DND-41 (cell line): ENCODE results near the gene MAGEA11.

Experiments
- ATAC-seq: fragments of 200-7000 bp; cut with Tn5 transposase; 3 replicates; pipeline ENCODE4 v1.9.1; 2021; ENCODE audit warnings: low read depth; ENCODE audit not compliant: insufficient read depth
- DNase-seq: peaks from one replicate; pipeline ENCODE4 v3.0.0-alpha.2; 2020
- H2AFZ ChIP-seq: 2 replicates; pipeline ENCODE4 v1.6.0; 2012; ENCODE audit warnings: low read depth, low read length
- H3K27ac ChIP-seq: 2 replicates; pipeline ENCODE4 v1.5.1; 2012; ENCODE audit warnings: low read length, inconsistent platforms
- H3K27me3 ChIP-seq: fragments of 200-600 bp; sonication (generic); 2 replicates; pipeline ENCODE4 v1.6.0; 2012; ENCODE audit warnings: low read length, mild to moderate bottlenecking, inconsistent platforms; ENCODE audit not compliant: insufficient read depth, poor library complexity
- H3K36me3 ChIP-seq: 2 replicates; pipeline ENCODE4 v1.5.1; 2012; ENCODE audit warnings: low read length, inconsistent platforms; ENCODE audit not compliant: insufficient read depth
- H3K4me1 ChIP-seq: 2 replicates; pipeline ENCODE4 v1.5.1; 2012; ENCODE audit warnings: mild to moderate bottlenecking, low read length; ENCODE audit not compliant: insufficient read depth
- H3K4me2 ChIP-seq: 2 replicates; pipeline ENCODE4 v1.6.0; 2012; ENCODE audit warnings: mild to moderate bottlenecking, moderate library complexity, low read length, inconsistent platforms; ENCODE audit not compliant: insufficient read depth
- H3K4me3 ChIP-seq, 2 experiments: fragments of 200-600 bp in 1 of 2; shearing (Covaris generic) in 1 of 2; 2 replicates each; pipeline ENCODE4 v1.5.1; 2012 to 2016; ENCODE audit warnings: inconsistent platforms in 2 of 2, low read length in 2 of 2, mild to moderate bottlenecking in 2 of 2, low read depth in 1 of 2, moderate library complexity in 1 of 2
- H3K79me2 ChIP-seq: 2 replicates; pipeline ENCODE4 v1.6.0; 2012; ENCODE audit warnings: low read length, inconsistent platforms; ENCODE audit not compliant: insufficient read depth
- H3K9ac ChIP-seq: 2 replicates; pipeline ENCODE4 v1.6.0; 2012; ENCODE audit warnings: low read depth, mild to moderate bottlenecking, inconsistent platforms, low read length, moderate library complexity
- H3K9me3 ChIP-seq: 2 replicates; pipeline ENCODE4 v1.5.1; 2012; ENCODE audit warnings: low read length, moderate library complexity, mild to moderate bottlenecking, inconsistent platforms; ENCODE audit not compliant: insufficient read depth, severe bottlenecking
- H4K20me1 ChIP-seq: 2 replicates; pipeline ENCODE4 v1.6.0; 2012; ENCODE audit warnings: low read length; ENCODE audit not compliant: insufficient read depth
- EZH2 ChIP-seq: IDR thresholded peaks from 3 replicates; pipeline ENCODE4 v1.6.1; 2012; ENCODE audit warnings: borderline replicate concordance, low read depth, mild to moderate bottlenecking, moderate library complexity, low read length, inconsistent platforms; ENCODE audit not compliant: severe bottlenecking
- TF ChIP-seq, protein P1 (sequence below): IDR thresholded peaks from 2 replicates; pipeline ENCODE4 v1.5.1; 2012; ENCODE audit warnings: borderline replicate concordance, low read length, moderate library complexity, mild to moderate bottlenecking; ENCODE audit not compliant: poor library complexity, severe bottlenecking; ENCODE audit errors: extremely low read depth

The MAGEA11 gene

GRCh38 chrX:149682031-149682430 is 29.8 kb upstream of the MAGEA11 start:
- no peak overlapping the region for H3K27ac ChIP-seq
- no peak overlapping the region for H3K4me2 ChIP-seq
- ATAC-seq (no peak), DNase-seq (no peak)
- no peaks in the 10 kb centered on the region for H3K9me3 ChIP-seq
- H3K9ac ChIP-seq = no peak overlapping the region
- no peaks in the 10 kb centered on the region for H4K20me1 ChIP-seq
- no peaks in the 10 kb centered on the region for H3K79me2 ChIP-seq
- no peaks in the 10 kb centered on the region for H3K4me1 ChIP-seq
- H3K36me3 ChIP-seq = no peaks in the 10 kb centered on the region
- no peak overlapping the region for H2AFZ ChIP-seq
- TF ChIP-seq, protein P1, sequence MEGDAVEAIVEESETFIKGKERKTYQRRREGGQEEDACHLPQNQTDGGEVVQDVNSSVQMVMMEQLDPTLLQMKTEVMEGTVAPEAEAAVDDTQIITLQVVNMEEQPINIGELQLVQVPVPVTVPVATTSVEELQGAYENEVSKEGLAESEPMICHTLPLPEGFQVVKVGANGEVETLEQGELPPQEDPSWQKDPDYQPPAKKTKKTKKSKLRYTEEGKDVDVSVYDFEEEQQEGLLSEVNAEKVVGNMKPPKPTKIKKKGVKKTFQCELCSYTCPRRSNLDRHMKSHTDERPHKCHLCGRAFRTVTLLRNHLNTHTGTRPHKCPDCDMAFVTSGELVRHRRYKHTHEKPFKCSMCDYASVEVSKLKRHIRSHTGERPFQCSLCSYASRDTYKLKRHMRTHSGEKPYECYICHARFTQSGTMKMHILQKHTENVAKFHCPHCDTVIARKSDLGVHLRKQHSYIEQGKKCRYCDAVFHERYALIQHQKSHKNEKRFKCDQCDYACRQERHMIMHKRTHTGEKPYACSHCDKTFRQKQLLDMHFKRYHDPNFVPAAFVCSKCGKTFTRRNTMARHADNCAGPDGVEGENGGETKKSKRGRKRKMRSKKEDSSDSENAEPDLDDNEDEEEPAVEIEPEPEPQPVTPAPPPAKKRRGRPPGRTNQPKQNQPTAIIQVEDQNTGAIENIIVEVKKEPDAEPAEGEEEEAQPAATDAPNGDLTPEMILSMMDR = no peak
- H3K4me3 ChIP-seq = no peak overlapping the region
- no peaks in the 10 kb centered on the region for H3K27me3 ChIP-seq

DNA sequence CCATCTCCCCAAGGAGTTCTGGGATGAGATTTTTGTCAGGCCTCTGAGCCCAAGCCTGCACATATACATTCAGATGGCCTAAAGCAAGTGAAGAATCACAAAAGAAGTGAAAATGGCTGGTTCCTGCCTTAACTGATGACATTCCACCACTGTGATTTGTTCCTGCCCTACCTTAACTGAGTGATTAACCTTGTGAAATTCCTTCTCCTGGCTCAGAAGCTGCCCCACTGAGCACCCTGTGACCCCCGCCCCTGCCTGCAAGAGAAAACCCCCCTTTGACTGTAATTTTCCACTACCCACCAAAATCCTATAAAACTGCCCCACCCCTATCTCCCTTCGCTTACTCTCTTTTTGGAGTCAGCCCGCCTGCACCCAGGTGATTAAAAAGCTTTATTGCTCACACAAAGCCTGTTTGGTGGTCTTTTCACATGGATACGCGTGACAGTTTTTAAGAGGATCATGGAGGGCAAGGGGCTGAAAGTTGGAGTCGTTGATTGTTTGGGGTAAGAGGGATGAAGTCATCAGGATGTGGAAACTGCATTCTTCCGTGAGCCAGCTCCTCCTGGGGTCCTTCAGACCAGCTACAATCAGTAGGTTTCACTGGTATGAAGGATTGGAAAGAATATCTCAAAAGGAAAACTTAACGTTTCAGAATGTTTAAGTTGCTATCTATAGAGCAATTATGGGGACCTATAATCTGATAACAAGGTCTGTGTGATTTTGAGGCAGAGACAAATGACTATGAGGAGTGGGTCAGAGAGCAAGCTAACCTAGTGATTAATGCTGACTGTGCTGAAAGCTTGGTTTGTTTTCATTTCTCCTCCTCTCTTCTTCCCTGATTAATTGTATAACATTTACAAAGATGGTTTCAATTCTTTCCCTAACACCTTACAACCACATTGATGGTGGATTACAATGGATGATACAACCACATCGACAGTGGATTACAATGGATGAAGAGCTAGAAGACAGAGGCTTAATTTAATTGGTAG is 28.6 kb upstream of the MAGEA11 start:
- no peaks in the 10 kb centered on the region for H3K27me3 ChIP-seq
- H3K4me2 ChIP-seq = no peak overlapping the region
- H3K27ac ChIP-seq = no peak overlapping the region
- TF ChIP-seq, protein P1 = no peak
- TF ChIP-seq EZH2 = no peak
- no peaks in the 10 kb centered on the region for H4K20me1 ChIP-seq
- ATAC-seq (no peak), DNase-seq (no peak)
- H2AFZ ChIP-seq = no peak overlapping the region
- no peaks in the 10 kb centered on the region for H3K79me2 ChIP-seq
- H3K9me3 ChIP-seq = no peaks in the 10 kb centered on the region
- no peak overlapping the region for H3K4me3 ChIP-seq
- H3K9ac ChIP-seq = no peak overlapping the region
- no peaks in the 10 kb centered on the region for H3K36me3 ChIP-seq
- no peaks in the 10 kb centered on the region for H3K4me1 ChIP-seq

- Histone ChIP-seq H4K20me1 (no peaks in the 10 kb centered on the region), H3K36me3 (no peaks in the 10 kb centered on the region), H3K27me3 (no peaks in the 10 kb centered on the region), H3K4me1 (no peaks in the 10 kb centered on the region), H3K9me3 (no peaks in the 10 kb centered on the region), H3K4me3 (no peak overlapping the region), H3K4me2 (no peak overlapping the region), H2AFZ (no peak overlapping the region), H3K9ac (no peak overlapping the region), H3K27ac (no peak overlapping the region), H3K79me2 (no peaks in the 10 kb centered on the region)
- no peak for TF ChIP-seq EZH2
- TF ChIP-seq, protein P1 = no peak
- no peak for ATAC-seq
- no peak for DNase-seq
Measured at GRCh38 chrX:149683966-149684730, 27.7 kb upstream of the MAGEA11 start.
